OCI-LY3 (cell line): ENCODE data around the gene ERP44.

Source experiments
- CTCF ChIP-seq: fragments of 200-600, 300-600 bp; sonication (generic); IDR thresholded peaks from 2 replicates; pipeline ENCODE4 v1.5.1; 2014; ENCODE audit warnings: antibody characterized with exemption, low read length, low read depth
- EZH2phosphoT487 ChIP-seq: fragments of 200-600 bp; shearing (Covaris generic); IDR thresholded peaks from 2 replicates; pipeline ENCODE4 v1.6.1; 2018; ENCODE audit warnings: antibody characterized with exemption, mixed run types, low read depth

- TF ChIP-seq CTCF, result no peak
- TF ChIP-seq EZH2phosphoT487, result no peak
Measured at GRCh38 chr9:100066539-100066938, 32.3 kb downstream of the ERP44 start.
